GM12872 (cell line): ENCODE results near the gene MRPS18A.

Experiments
- TF ChIP-seq, protein P1 (sequence below): IDR thresholded peaks from 3 replicates; pipeline ENCODE4 v1.5.1; 2011; ENCODE audit warnings: low read depth, mild to moderate bottlenecking, low read length, moderate library complexity; ENCODE audit not compliant: insufficient read depth

MRPS18A gene

DNA sequence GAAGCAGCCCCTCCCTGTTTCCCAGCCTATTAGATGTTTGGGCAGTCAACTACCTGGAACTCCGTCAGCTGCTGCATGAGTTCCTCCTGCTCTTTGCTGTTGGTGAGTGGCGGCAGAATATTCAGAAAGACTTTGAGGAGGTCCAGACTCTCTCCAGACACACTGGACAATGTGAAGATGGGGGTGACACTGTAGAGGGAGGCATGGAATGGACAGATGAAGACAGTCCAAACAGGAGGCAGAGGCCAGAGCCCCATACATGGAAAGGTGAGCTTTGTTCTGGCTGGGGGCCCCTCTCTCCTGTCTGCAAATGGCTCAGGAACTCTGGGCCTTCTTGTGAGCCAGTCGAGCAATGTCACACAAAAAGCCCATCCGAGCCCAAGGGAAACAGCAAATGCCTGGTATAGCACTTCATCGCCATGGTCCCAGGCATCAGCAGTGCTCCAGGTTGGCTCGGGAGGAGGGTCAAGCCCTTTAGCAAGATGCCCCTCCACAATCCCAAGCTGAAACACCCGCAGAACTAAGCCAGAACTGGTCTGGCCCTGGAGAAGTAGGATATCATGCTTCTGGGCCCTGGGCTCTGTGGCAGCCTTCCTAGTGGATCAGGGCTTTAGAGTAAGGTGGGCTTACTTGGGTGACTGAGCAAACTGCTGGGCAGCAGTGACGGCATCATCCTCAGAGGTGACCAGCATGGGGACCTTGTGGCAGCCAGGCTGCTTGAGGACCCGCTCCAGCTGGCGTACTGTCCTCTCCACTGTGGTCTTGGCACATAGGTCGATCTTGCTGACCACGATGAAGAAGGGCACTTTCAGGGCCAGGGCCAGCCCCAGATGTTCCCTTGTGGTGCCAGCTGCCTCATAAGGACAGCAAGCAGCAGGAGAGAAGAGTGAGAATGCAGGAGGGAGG is 63.5 kb downstream of the MRPS18A start:
- TF ChIP-seq, protein P1, sequence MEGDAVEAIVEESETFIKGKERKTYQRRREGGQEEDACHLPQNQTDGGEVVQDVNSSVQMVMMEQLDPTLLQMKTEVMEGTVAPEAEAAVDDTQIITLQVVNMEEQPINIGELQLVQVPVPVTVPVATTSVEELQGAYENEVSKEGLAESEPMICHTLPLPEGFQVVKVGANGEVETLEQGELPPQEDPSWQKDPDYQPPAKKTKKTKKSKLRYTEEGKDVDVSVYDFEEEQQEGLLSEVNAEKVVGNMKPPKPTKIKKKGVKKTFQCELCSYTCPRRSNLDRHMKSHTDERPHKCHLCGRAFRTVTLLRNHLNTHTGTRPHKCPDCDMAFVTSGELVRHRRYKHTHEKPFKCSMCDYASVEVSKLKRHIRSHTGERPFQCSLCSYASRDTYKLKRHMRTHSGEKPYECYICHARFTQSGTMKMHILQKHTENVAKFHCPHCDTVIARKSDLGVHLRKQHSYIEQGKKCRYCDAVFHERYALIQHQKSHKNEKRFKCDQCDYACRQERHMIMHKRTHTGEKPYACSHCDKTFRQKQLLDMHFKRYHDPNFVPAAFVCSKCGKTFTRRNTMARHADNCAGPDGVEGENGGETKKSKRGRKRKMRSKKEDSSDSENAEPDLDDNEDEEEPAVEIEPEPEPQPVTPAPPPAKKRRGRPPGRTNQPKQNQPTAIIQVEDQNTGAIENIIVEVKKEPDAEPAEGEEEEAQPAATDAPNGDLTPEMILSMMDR, result no peak

DNA sequence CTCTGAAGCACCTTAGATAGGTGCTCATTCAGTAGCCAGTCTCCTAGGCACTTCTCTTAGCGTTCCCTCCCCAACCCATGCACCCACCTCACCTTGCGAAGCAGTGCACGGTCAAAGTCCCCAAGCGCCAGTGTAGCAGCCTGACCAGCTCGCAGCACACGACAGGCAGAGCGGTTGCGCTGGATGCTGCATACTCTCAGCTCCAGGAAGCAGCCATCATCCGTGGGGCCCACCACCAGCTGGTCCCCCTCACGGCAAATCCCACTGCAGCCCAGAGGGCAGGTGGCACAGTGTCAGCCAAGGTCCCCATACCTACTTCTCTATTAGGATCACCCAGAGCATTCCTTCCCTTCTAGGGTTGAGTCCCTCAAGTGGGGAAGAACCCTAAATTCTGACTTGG is 65.0 kb downstream of the MRPS18A start:
- TF ChIP-seq, protein P1, result no peak

DNA sequence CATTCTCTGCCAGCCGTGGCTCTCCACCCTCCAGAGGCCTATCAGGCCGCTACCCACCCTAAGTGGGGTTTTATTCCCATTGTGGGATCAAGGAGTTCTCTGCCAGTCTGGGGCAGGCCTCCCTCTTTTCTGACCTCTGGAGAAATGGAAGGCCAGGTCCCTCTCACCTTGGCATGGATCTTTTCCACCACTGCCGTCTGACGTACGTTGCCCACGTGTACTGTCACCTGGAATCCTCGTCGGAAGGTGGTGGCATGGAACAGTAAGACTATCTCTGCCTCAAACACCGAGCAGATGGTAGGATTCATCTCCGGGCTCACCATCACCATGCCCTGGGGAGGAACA is 65.8 kb downstream of the MRPS18A start:
- TF ChIP-seq, protein P1, result no peak
